ENCODE measurements around the gene ARAP1. TPM values are rescaled to one million over a fixed set of nuclear protein-coding genes. Genes with fewer than 3 reads are reported as not detected.

The ARAP1 gene
- total and polyA plus RNA-seq, 2 donors = 36.4 to 92.2 TPM

GRCh38 chr11:72700146-72700545, 52.1 kb downstream of the ARAP1 start:
- WGBS = 98% methylated on average over 3 of the region's 3 CpGs

GRCh38 chr11:72697814-72698213, 54.4 kb downstream of the ARAP1 start:
- H3K4me1 ChIP-seq (ENCODE audit: control insufficient read depth in 2 of 2, insufficient read depth in 2 of 2, low read length in 2 of 2) = no peaks in the 10 kb centered on the region
- 91% methylated on average over 16 of the region's 16 CpGs for WGBS
- no peak for DNase-seq (ENCODE audit: low read depth in 6 of 9, low spot score in 9 of 9)

More at GRCh38 chr11:72700146-72700545, 52.1 kb downstream of the ARAP1 start:
- H3K4me1 ChIP-seq (ENCODE audit: control insufficient read depth in 2 of 2, insufficient read depth in 2 of 2, low read length in 2 of 2) = no peaks in the 10 kb centered on the region
- H3K36me3 ChIP-seq (ENCODE audit: control insufficient read depth in 2 of 2, insufficient read depth in 2 of 2, low read length in 1 of 2) = peaks cover 88 to 99% of the 10 kb centered on the region in 2 donors
- H3K27ac ChIP-seq (ENCODE audit: low read depth in 1 of 2, low read length in 1 of 2) = no peak overlapping the region
- no peaks in the 10 kb centered on the region for H3K9me3 ChIP-seq (ENCODE audit: control insufficient read depth in 2 of 2, insufficient read depth in 1 of 2, low read length in 1 of 2)
- H3K27me3 ChIP-seq (ENCODE audit: control insufficient read depth in 2 of 2, insufficient read depth in 1 of 2, low read length in 1 of 2) = no peaks in the 10 kb centered on the region
- no peak overlapping the region for H3K4me3 ChIP-seq (ENCODE audit: low read length in 2 of 2)
- DNase-seq (ENCODE audit: low read depth in 6 of 9, low spot score in 9 of 9) = no peak

GRCh38 chr11:72696866-72697700, 55.1 kb downstream of the ARAP1 start:
- DNase-seq (ENCODE audit: low read depth in 6 of 9, low spot score in 9 of 9) = no peak
- no peaks in the 10 kb centered on the region for H3K9me3 ChIP-seq (ENCODE audit: control insufficient read depth in 2 of 2, insufficient read depth in 1 of 2, low read length in 1 of 2)
- no peaks in the 10 kb centered on the region for H3K27me3 ChIP-seq (ENCODE audit: control insufficient read depth in 2 of 2, insufficient read depth in 1 of 2, low read length in 1 of 2)
- H3K36me3 ChIP-seq (ENCODE audit: control insufficient read depth in 2 of 2, insufficient read depth in 2 of 2, low read length in 1 of 2) = peaks cover 89 to 99% of the 10 kb centered on the region in 2 donors
- no peak overlapping the region for H3K27ac ChIP-seq (ENCODE audit: low read depth in 1 of 2, low read length in 1 of 2)
- no peak overlapping the region for H3K4me3 ChIP-seq (ENCODE audit: low read length in 2 of 2)
- no peaks in the 10 kb centered on the region for H3K4me1 ChIP-seq (ENCODE audit: control insufficient read depth in 2 of 2, insufficient read depth in 2 of 2, low read length in 2 of 2)
- 98% methylated on average over 44 of the region's 44 CpGs for WGBS

More at GRCh38 chr11:72697814-72698213, 54.4 kb downstream of the ARAP1 start:
- no peak overlapping the region for H3K4me3 ChIP-seq (ENCODE audit: low read length in 2 of 2)
- peaks cover 87 to 99% of the 10 kb centered on the region in 2 donors for H3K36me3 ChIP-seq (ENCODE audit: control insufficient read depth in 2 of 2, insufficient read depth in 2 of 2, low read length in 1 of 2)
- H3K9me3 ChIP-seq (ENCODE audit: control insufficient read depth in 2 of 2, insufficient read depth in 1 of 2, low read length in 1 of 2) = no peaks in the 10 kb centered on the region
- H3K27ac ChIP-seq (ENCODE audit: low read depth in 1 of 2, low read length in 1 of 2) = no peak overlapping the region
- H3K27me3 ChIP-seq (ENCODE audit: control insufficient read depth in 2 of 2, insufficient read depth in 1 of 2, low read length in 1 of 2) = no peaks in the 10 kb centered on the region

- Histone ChIP-seq H3K27me3 (ENCODE audit: control insufficient read depth in 2 of 2, insufficient read depth in 1 of 2, low read length in 1 of 2) (no peaks in the 10 kb centered on the region), H3K4me1 (ENCODE audit: control insufficient read depth in 2 of 2, insufficient read depth in 2 of 2, low read length in 2 of 2) (no peaks in the 10 kb centered on the region), H3K9me3 (ENCODE audit: control insufficient read depth in 2 of 2, insufficient read depth in 1 of 2, low read length in 1 of 2) (no peaks in the 10 kb centered on the region), H3K27ac (ENCODE audit: low read depth in 1 of 2, low read length in 1 of 2) (no peak overlapping the region), H3K4me3 (ENCODE audit: low read length in 2 of 2) (no peak overlapping the region), H3K36me3 (ENCODE audit: control insufficient read depth in 2 of 2, insufficient read depth in 2 of 2, low read length in 1 of 2) (peaks cover 92 to 97% of the 10 kb centered on the region in 2 donors)
- DNase-seq (ENCODE audit: low read depth in 6 of 9, low spot score in 9 of 9) = no peak
- WGBS = 98% methylated on average over 7 of the region's 7 CpGs
These were observed 56.9 kb downstream of the ARAP1 start for GRCh38 chr11:72695354-72695753.

DNA sequence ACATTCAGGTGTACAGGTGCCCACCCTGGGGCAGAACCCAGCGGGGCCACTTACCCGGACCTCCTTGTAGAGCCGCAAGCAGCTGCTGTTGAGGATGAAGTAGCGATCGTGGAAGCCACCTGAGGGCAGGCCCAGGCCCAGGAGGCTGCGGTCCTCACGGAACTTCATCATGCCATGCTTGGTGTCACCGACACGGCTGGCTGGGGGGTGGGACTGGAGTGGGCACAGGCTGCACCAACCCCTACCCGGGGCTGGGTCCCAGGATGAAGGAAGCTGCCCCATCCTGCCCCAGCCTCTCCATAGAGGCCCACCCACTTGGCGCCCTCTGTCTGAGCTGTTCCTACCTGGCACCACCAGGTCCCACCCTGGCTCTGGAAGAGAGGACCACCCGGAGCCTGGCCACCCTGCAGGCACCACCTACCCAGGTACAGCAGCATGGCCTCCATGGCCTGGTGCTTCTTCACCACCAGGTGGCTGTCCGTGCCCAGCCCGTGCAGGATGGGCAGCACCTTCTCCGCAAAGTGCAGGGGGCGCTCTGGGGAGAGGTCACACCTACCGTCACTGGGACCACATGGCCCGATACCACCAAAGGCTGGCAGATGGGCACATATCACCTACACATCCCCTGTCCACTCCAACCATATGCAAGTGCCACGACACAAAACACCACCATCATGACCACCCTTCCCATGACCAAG, 58.8 kb downstream of the ARAP1 start:
- WGBS = 98% methylated on average over 19 of the region's 19 CpGs
- Histone ChIP-seq H3K36me3 (ENCODE audit: control insufficient read depth in 2 of 2, insufficient read depth in 2 of 2, low read length in 1 of 2) (peaks cover 92 to 97% of the 10 kb centered on the region in 2 donors), H3K9me3 (ENCODE audit: control insufficient read depth in 2 of 2, insufficient read depth in 1 of 2, low read length in 1 of 2) (no peaks in the 10 kb centered on the region), H3K27me3 (ENCODE audit: control insufficient read depth in 2 of 2, insufficient read depth in 1 of 2, low read length in 1 of 2) (no peaks in the 10 kb centered on the region), H3K4me1 (ENCODE audit: control insufficient read depth in 2 of 2, insufficient read depth in 2 of 2, low read length in 2 of 2) (no peaks in the 10 kb centered on the region), H3K4me3 (ENCODE audit: low read length in 2 of 2) (no peak overlapping the region), H3K27ac (ENCODE audit: low read depth in 1 of 2, low read length in 1 of 2) (no peak overlapping the region)
- no peak for DNase-seq (ENCODE audit: low read depth in 6 of 9, low spot score in 9 of 9)

DNA sequence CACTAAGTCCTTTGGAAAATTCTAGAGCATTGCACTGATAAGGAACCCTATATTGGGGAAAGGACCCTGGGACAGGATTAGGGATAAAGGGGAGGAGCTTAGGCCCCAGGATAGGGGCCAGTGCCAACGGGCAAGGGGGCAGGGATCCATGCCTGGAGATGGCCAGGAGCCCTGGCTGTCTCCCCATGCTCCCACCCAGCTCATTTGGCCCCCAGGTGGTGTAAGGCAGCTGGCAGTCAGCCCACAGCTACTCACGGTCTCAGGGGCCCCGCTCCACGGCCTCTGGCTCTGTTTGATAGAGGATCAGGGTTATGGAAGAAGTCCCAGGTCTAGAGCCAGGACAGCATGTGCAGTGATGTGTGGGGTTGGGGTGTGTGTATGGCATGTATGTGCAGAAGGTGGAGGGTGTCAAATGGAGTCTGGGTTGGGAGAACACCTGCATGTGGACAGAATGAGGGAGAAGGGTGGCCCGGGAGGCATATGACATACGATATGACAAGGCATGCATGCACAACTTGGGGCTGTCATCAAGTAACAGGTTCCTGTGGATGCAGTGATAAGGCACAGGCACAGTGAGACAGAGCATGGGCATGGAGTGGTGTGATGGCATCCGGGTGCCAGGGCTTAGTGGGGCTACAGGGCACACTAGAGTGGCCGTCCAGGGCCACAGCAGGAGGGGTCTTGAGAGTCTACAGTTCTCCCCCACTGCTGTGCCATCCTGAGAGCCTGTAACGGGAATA, 59.5 kb downstream of the ARAP1 start:
- Histone ChIP-seq H3K4me1 (ENCODE audit: control insufficient read depth in 2 of 2, insufficient read depth in 2 of 2, low read length in 2 of 2) (no peaks in the 10 kb centered on the region), H3K27ac (ENCODE audit: low read depth in 1 of 2, low read length in 1 of 2) (no peak overlapping the region), H3K4me3 (ENCODE audit: low read length in 2 of 2) (no peak overlapping the region), H3K36me3 (ENCODE audit: control insufficient read depth in 2 of 2, insufficient read depth in 2 of 2, low read length in 1 of 2) (peaks cover 92 to 97% of the 10 kb centered on the region in 2 donors), H3K9me3 (ENCODE audit: control insufficient read depth in 2 of 2, insufficient read depth in 1 of 2, low read length in 1 of 2) (no peaks in the 10 kb centered on the region), H3K27me3 (ENCODE audit: control insufficient read depth in 2 of 2, insufficient read depth in 1 of 2, low read length in 1 of 2) (no peaks in the 10 kb centered on the region)
- DNase-seq (ENCODE audit: low read depth in 6 of 9, low spot score in 9 of 9) = no peak
- 96% methylated on average over 9 of the region's 9 CpGs for WGBS

- no peaks in the 10 kb centered on the region for H3K27me3 ChIP-seq (ENCODE audit: control insufficient read depth in 2 of 2, insufficient read depth in 1 of 2, low read length in 1 of 2)
- H3K4me1 ChIP-seq (ENCODE audit: control insufficient read depth in 2 of 2, insufficient read depth in 2 of 2, low read length in 2 of 2) = peaks cover 0 to 10% of the 10 kb centered on the region in 2 donors
- no peak for DNase-seq (ENCODE audit: low read depth in 6 of 9, low spot score in 9 of 9)
- peaks cover 76 to 97% of the 10 kb centered on the region in 2 donors for H3K36me3 ChIP-seq (ENCODE audit: control insufficient read depth in 2 of 2, insufficient read depth in 2 of 2, low read length in 1 of 2)
- no peaks in the 10 kb centered on the region for H3K9me3 ChIP-seq (ENCODE audit: control insufficient read depth in 2 of 2, insufficient read depth in 1 of 2, low read length in 1 of 2)
- WGBS = 94% methylated on average over 4 of the region's 4 CpGs
- no peak overlapping the region for H3K4me3 ChIP-seq (ENCODE audit: low read length in 2 of 2)
- H3K27ac ChIP-seq (ENCODE audit: low read depth in 1 of 2, low read length in 1 of 2) = no peak overlapping the region
These were observed 62.0 kb downstream of the ARAP1 start for GRCh38 chr11:72690166-72690565.

DNA sequence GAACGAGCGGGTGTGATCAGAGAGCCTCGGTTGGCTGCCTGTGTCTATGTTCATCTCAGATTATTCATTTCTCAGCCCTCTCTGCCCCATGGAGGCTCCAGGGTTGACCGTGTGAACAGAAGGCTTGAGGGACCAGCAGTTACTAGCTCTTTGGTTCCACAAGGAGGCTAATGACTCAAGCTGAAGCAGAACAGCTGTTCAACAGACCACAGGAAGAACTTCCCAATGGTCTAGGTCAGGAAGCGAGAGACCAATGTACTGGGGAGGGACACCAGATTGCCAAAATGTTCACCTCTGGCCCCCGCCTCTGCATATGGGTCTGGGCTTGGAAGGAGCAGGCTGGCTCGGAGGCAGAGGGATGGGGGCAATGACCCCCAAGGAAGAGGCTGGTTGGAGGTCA, 63.3 kb downstream of the ARAP1 start:
- no peak for DNase-seq (ENCODE audit: low read depth in 6 of 9, low spot score in 9 of 9)
- WGBS = 96% methylated on average over 7 of the region's 7 CpGs
- Histone ChIP-seq H3K9me3 (ENCODE audit: control insufficient read depth in 2 of 2, insufficient read depth in 1 of 2, low read length in 1 of 2) (no peaks in the 10 kb centered on the region), H3K27ac (ENCODE audit: low read depth in 1 of 2, low read length in 1 of 2) (no peak overlapping the region), H3K36me3 (ENCODE audit: control insufficient read depth in 2 of 2, insufficient read depth in 2 of 2, low read length in 1 of 2) (peaks cover 70 to 96% of the 10 kb centered on the region in 2 donors), H3K4me1 (ENCODE audit: control insufficient read depth in 2 of 2, insufficient read depth in 2 of 2, low read length in 2 of 2) (peaks cover 0 to 10% of the 10 kb centered on the region in 2 donors), H3K27me3 (ENCODE audit: control insufficient read depth in 2 of 2, insufficient read depth in 1 of 2, low read length in 1 of 2) (no peaks in the 10 kb centered on the region), H3K4me3 (ENCODE audit: low read length in 2 of 2) (no peak overlapping the region)

All from thymus (tissue), 11 donors.